GM19238 (cell line): ENCODE measurements around the gene FGD5.

Source experiments
- DNase-seq: peaks from one replicate; pipeline ENCODE4 v3.0.0; 2011; ENCODE audit warnings: low spot score; ENCODE audit not compliant: insufficient read length

Gene FGD5

GRCh38 chr3:14847613-14848541 lies 29.1 kb downstream of the FGD5 start:
- peak; percentile 40 for DNase-seq

GRCh38 chr3:14848906-14849305 lies 30.1 kb downstream of the FGD5 start:
- DNase-seq: no peak

DNA sequence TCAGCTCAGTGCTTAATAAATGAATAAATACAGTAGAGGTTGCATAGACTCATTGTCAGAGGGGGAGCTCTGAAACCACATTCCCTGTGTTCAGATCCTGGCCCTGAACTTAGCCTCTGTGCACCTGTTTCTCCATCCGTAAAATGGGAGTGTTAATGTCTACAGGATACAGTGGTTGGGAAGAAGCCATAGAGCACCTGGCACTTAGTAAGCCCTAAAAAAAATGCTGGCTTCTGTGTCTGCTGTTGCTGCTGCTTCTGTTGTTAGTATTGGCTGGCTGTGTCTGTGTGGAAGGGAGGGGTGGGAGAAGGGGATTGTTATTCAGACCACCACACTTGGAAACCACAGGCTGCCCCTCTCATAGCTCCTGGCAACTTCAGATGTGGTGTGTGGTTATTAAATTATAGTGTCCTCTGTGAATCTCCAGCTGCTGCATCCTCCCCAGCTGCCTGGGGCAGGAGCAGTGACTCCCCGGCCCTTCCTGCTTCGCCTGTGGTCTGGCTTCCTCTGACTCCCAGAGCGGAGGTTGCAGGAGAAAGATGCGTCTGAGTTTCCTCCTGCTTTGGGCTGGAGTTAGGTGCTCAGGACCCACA lies 31.0 kb downstream of the FGD5 start:
- DNase-seq: no peak

DNA sequence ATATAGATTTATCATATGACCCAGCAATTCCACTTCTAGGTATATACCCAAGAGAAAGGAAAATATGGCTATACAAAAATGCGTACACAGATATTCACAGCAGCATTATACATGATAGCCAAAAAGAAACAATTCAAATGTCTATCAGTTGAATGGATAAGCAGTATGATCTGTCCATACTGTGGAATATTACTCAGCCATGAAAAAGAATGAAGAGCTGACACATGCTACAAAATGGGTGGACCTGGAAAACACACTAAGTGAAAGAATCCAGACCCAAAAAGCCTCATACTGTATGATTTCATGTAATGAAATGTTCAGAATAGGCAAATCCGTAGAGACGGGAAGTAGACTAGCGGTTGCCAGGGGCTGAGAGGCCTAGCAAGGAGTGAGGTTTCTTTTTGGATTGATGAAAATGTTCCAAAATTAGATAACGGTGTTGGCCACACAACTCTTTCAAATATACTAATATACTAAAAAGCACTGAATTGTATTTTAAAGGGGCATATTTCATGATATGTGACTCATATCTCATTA lies 33.4 kb downstream of the FGD5 start:
- no peak for DNase-seq

DNA sequence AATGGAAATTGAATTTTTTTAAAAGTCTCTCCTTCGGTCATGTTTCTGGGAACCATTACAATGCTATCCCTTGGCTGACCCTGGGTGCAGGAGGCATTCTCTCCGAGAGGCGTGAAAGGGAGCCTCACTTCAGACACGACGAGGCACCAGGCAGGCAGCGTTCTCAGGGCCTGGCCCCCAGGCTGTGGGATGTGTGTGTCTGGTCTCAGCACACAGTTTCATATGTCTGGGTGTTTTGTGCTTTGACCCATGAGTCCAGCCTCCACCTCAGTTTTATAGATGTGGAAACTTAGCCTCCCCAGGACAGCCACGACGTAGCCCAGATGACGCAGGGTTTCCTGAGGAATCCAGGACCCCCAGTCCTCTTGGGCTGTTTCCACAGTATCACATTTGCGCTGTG lies 34.0 kb downstream of the FGD5 start:
- no peak for DNase-seq

DNA sequence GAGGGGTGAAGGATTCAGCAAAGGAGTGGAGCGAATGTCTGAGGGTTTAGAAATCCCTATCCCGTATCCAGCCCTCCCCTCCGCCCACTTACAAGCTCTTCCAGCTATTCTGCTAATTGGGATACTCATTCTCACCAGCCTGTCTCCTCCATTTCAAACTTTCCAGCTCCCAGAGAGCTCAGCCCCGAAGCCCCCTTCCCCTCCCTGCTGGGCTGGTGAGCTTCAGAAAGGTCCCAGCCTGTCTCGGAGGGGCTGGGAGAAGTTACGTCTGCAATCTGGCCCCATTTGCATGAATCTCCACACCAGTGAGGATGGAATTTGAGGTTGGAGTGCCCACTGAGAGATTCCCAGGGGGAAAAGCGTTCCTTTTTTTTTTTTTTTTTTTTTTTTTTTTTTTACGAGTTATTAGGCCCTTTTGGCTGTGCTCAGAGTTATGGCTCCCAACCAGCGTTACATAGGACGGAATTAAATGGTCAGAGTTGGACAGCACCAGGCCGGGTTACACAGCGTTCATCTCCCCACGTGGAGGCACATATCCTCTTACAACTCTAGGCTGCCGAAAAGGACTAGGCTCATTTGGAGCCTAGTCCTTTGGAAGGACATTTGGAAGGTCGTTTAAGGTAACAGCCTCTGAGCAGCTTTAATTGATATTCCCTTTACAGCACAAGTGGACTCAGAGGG lies 34.6 kb downstream of the FGD5 start:
- DNase-seq: no peak

- DNase-seq: no peak
Measured at GRCh38 chr3:14857506-14857905, 38.7 kb downstream of the FGD5 start.

DNA sequence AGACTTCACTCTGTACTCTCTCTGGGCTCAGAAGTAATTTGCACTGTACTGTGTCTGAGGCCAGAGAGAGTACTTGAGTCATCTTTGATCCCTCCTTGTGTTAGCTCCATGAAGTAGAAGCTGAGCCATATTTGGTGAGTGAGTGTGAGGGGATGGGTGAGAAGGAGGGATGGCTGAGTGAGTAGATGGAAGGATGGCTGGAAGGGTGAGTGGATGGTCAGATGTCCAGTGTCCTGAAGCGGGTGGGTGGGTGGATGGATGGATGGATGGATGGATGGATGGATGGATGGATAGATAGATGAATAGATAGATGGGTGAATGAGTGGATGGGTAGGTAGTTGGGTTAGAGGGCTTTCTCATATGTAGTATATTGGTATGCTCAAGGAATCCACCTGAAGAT lies 39.3 kb downstream of the FGD5 start:
- no peak for DNase-seq

GRCh38 chr3:14859880-14860279 lies 41.1 kb downstream of the FGD5 start:
- DNase-seq: no peak

GRCh38 chr3:14861031-14861430 lies 42.3 kb downstream of the FGD5 start:
- no peak for DNase-seq

DNA sequence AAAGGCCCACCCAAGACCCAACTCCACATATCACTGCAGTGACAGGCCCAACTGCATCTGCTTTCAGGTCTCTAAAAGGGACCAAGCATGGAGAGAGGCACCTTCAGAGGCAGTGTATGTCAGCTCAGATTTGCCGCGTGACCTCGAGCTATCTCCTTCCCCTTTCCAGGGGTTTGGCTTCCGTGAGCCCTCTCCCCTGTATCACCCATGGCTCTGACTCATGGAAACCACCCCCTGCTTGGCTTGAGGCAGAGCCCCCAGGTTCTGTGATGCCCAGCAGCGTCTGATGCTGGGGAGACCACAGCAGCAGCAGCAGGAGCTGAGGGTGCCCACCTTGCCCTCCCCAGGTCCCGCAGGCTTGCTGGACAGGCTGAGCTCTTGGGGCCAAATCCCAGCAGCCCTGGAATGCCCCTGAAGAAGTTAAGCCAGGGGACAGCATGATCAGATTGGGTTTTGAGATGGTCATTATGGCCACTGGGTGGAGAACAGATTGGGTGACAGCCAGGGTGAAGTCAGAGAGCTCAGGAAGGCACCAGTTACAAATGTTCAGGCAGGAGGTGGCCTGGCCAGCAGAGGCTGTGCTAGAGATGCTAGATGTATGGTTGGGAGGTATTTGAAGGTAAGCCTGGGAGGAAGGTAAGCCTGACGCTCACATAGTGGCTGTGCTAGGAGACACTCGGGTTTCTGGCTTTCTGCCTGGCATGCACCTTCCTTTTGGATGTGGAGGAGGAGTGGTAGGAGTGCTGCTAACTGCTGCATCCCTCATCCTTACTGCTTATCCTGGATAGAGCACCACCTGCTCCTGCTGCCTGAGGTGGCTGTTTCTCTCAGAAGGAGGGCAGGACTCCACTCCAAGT lies 42.9 kb downstream of the FGD5 start:
- DNase-seq: no peak

GRCh38 chr3:14862303-14862660 lies 43.5 kb downstream of the FGD5 start:
- no peak for DNase-seq

- no peak for DNase-seq
Measured at GRCh38 chr3:14862661-14863230, 44.0 kb downstream of the FGD5 start.

DNA sequence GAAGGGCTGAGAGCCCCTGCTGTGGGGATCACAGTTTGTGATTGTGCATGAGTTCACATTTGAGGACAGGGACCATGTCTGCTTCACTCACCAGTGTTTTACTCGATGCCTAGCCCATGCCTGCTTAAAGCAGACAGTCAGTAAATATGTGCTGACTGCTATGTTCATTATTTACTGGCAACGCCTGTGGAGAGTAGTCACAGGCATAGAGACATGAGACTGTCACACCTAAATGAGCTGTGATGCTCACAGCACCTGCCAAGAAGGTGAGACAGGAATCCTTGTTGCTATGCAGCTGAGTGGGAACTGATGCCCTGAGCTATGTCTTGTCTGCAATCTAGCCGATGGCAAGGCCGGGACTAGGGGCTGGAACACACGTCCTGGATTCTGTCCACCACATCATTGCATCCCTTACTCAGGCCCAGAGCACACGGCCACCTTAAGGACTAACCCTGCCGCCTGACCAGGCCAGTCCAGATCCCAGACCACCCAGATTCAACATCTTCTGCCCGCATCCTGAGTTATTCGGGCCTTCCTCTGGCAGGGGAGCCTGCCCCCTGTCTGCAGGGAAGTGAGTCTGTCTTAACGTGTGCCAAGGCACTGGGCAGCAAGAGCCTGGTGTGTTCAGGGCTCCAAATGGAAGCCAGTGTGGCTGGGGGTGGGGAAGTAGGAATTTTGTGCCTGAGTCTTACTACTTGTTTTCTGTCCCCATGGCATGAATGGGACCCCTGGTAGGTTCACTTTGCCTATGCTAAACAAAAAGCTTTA lies 44.8 kb downstream of the FGD5 start:
- no peak for DNase-seq

DNA sequence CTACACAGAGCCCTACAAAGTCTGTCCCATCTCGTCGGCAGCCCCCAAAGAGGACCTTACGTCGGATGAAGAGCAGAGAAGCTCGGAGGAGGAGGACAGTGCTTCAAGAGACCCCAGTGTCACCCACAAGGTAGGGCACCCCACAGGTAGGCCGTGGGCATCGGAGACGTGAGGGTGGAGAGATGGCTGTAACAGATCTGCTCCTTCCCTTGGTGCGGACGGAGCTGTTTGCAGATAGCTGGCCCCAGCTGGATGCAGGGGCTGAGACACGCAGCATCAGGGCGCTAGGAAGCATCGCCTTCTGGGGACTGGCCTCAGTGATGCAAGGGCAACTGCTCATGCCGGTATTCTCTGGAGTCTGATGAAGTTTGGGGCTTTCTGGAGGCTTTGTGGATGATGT lies 45.4 kb downstream of the FGD5 start:
- DNase-seq: no peak

DNA sequence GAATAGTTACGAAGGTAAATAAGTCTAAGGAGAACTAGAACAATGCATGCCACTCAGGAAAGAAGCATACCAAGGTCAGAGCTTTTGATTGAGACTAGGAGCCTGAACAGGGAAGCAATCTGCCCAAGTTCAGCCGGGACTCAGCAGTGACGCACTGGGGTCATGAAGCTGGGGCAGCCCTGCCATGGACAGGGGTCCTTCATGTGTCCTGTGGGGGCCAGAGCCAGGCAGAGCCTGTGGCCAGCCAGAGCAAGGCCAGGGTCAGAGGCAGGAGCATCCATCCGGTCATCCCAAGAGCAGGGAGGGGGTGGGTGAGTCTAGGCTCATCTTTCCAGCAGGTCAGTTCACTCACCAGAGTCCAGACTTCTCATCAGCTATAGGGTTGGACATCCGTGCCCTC lies 47.9 kb downstream of the FGD5 start:
- no peak for DNase-seq

DNA sequence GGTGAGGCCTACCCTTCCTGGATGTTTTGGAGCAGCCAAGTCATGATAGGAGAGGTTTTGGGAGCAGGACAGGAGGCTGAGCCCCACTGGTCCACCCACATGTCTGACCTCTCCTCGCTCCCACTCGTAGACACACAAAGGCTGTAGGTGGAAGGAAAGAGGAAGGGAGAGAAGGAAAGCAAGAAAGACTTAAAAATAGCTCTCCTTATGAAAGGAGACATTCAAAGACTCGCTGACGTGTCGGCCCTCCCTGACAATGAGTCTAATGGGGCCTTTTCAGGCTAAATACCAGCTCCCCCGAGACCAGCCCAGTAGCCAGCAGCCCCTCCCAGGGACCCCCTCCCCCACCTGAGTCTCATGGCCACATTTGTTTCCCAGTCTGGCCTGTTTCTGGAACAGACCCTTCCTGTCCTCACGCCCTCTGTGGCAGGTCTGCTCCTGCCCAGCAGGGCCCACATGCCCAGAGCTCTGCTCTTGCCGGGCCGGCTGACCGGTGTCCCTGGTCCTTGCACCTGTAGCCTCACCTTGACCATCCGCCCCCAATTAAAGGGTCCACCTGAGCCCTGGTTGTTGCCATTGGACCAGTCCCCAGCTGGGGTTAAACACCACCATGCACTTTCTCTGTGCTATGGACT lies 49.3 kb downstream of the FGD5 start:
- no peak for DNase-seq

GRCh38 chr3:14869917-14870782 lies 51.4 kb downstream of the FGD5 start:
- no peak for DNase-seq

GRCh38 chr3:14870783-14871060 lies 52.0 kb downstream of the FGD5 start:
- no peak for DNase-seq
